Suprapubic skin (tissue), 3 donors: ENCODE data around the gene EXT2.

Source experiments
- POLR2A ChIP-seq, 2 donors: fragments of 450-650 bp; IDR thresholded peaks; one replicate each; pipeline ENCODE4 v1.6.1; 2017; ENCODE audit warnings: antibody characterized with exemption in 2 of 2, mild to moderate bottlenecking in 2 of 2, moderate library complexity in 2 of 2
- TF ChIP-seq, protein P1 (sequence below), 2 donors: fragments of 200-600 bp in 1 of 2; fragments of 450-650 bp in 1 of 2; sonication (generic) in 1 of 2; IDR thresholded peaks; one replicate each; pipeline ENCODE4 v1.5.1; 2016 to 2019; ENCODE audit warnings: antibody characterized with exemption in 2 of 2, mild to moderate bottlenecking in 1 of 2, moderate library complexity in 1 of 2

DNA sequence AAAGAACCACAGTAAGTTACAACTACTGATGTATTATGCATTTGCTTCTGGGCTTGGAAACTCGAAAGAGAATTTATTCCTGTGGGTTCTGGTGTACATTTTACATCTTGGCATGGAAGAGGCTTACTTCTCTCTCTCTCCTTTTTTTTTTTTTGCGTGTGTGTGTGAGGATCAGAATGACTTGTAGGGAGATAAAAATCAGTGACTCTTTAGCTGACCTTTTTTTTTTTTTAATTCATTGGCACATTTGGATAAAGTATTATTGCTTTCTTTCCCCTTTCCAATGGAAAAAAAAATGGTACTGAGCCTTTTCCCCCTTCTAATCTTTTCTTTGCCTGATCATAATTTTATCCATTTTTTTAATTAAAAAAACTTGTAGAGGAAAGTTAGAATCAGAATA, 43.5 kb downstream of the EXT2 start:
- TF ChIP-seq, protein P1, sequence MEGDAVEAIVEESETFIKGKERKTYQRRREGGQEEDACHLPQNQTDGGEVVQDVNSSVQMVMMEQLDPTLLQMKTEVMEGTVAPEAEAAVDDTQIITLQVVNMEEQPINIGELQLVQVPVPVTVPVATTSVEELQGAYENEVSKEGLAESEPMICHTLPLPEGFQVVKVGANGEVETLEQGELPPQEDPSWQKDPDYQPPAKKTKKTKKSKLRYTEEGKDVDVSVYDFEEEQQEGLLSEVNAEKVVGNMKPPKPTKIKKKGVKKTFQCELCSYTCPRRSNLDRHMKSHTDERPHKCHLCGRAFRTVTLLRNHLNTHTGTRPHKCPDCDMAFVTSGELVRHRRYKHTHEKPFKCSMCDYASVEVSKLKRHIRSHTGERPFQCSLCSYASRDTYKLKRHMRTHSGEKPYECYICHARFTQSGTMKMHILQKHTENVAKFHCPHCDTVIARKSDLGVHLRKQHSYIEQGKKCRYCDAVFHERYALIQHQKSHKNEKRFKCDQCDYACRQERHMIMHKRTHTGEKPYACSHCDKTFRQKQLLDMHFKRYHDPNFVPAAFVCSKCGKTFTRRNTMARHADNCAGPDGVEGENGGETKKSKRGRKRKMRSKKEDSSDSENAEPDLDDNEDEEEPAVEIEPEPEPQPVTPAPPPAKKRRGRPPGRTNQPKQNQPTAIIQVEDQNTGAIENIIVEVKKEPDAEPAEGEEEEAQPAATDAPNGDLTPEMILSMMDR (IDR thresholded peaks at IDR 0.05) = no peak
- no peak for TF ChIP-seq POLR2A (IDR thresholded peaks at IDR 0.05)
